GM18519 (cell line): ENCODE measurements around the gene IFNA4.
A peak's percentile ranks its signal among the peaks of the same experiment; 100 is the strongest.
"Not testable (repeated sequence)": the region's sequence is repeated elsewhere in the genome, so short reads cannot be mapped to it uniquely, and the experiment has no call there.

ENCODE experiments used
- ATAC-seq: cut with Tn5 transposase; IDR thresholded peaks from one replicate; pipeline ENCODE4 v1.9.1; 2021; ENCODE audit warnings: mild to moderate bottlenecking, moderate library complexity; ENCODE audit not compliant: unreplicated experiment, low FRiP score

The IFNA4 gene

GRCh38 chr9:21171351-21171750 is 16.0 kb downstream of the IFNA4 start:
- ATAC-seq: no peak

GRCh38 chr9:21166560-21166959 is 20.8 kb downstream of the IFNA4 start, which contains the start of gene IFNA21:
IFNA21 (minus strand) TSS chr9:21166660; CDS start chr9:21166612, 48 bp downstream.
- not testable (repeated sequence) for ATAC-seq

- no peak for ATAC-seq
Observed at GRCh38 chr9:21165516-21165915, 21.9 kb downstream of the IFNA4 start.

- ATAC-seq: peak; percentile 94
Observed at GRCh38 chr9:21160178-21160577, 27.2 kb downstream of the IFNA4 start.

- no peak for ATAC-seq
Observed at GRCh38 chr9:21155501-21155900, 31.9 kb downstream of the IFNA4 start.

GRCh38 chr9:21154018-21154608 is 33.3 kb downstream of the IFNA4 start:
- ATAC-seq: peak; percentile 75

- peak; percentile 17 for ATAC-seq
Observed at GRCh38 chr9:21153336-21154017, 33.9 kb downstream of the IFNA4 start.

- peak; percentile 66 for ATAC-seq
Observed at GRCh38 chr9:21144603-21145002, 42.8 kb downstream of the IFNA4 start.

- peak; percentile 63 for ATAC-seq
Observed at GRCh38 chr9:21141427-21141882, 45.9 kb downstream of the IFNA4 start, which contains the start of gene IFNW1. IFNW1 (minus strand) TSS chr9:21141832; CDS start chr9:21141570, 262 bp downstream.

GRCh38 chr9:21137020-21137419 is 50.4 kb downstream of the IFNA4 start:
- ATAC-seq: no peak
